HFFc6 (cell line): Measurements from ENCODE around the gene PXT1. TPM values are rescaled to one million over a fixed set of nuclear protein-coding genes. Genes with fewer than 3 reads are reported as not detected.

Source experiments
- DNase-seq: peaks from one replicate; pipeline ENCODE4 v3.0.0-alpha.2; 2018
- H3K27ac Mint-ChIP-seq: 2 replicates; pipeline ENCODE4 v1.8.0; 2020; ENCODE audit warnings: mild to moderate bottlenecking, mixed read lengths
- H3K27me3 Mint-ChIP-seq: 2 replicates; pipeline ENCODE4 v1.8.0; 2021; ENCODE audit warnings: mild to moderate bottlenecking, moderate library complexity, mixed read lengths; ENCODE audit not compliant: insufficient read depth
- H3K36me3 Mint-ChIP-seq: 2 replicates; pipeline ENCODE4 v1.8.0; 2021; ENCODE audit warnings: low read depth, mixed read lengths
- H3K4me1 Mint-ChIP-seq: 2 replicates; pipeline ENCODE4 v1.8.0; 2020; ENCODE audit warnings: low read depth, mixed read lengths
- H3K4me3 Mint-ChIP-seq: 2 replicates; pipeline ENCODE4 v1.8.0; 2020; ENCODE audit warnings: mild to moderate bottlenecking, moderate library complexity, mixed read lengths
- H3K9me3 Mint-ChIP-seq: 2 replicates; pipeline ENCODE4 v1.8.0; 2020; ENCODE audit warnings: mild to moderate bottlenecking, mixed read lengths
- CTCF ChIP-seq: fragments of 200-600 bp; sonication (generic); IDR thresholded peaks from 2 replicates; pipeline ENCODE4 v1.5.0; 2021; ENCODE audit warnings: antibody characterized with exemption, mild to moderate bottlenecking
- long read RNA-seq: library from polyadenylated mRNA; unstranded; transcript quantifications from one replicate; pipeline ENCODE4 v2.0.0, GENCODE V29; 2019
- total RNA-seq, 6 experiments: library from RNA; stranded (reverse); fragmentation: NEBNext Ultra II Directional; extraction: Animal tissue kit (Norgen Biotek cat#: 25700); gene quantifications; 2 replicates in 1 of 6; 3 replicates in 5 of 6; pipeline ENCODE4 v1.2.3, GENCODE V29; 2021

The PXT1 gene
- under 1 TPM in 3 of 6 experiments, not detected in 3; 0.09 to 0.12 (median 0.09) TPM for total RNA-seq
- long read RNA-seq = 0 reads

- Mint-ChIP-seq H3K4me3 (peak within 1 kb of the TSS; percentile 98), H3K4me1 (peaks cover 44% of the 10 kb centered on the region), H3K9me3 (no peaks in the 10 kb centered on the region), H3K27ac (peak within 1 kb of the TSS; percentile 93), H3K27me3 (peaks cover 2% of the 10 kb centered on the region; the same call in 1 of the 2 replicates), H3K36me3 (peaks cover 23% of the 10 kb centered on the region)
- no peak for TF ChIP-seq CTCF
- DNase-seq = peak; percentile 75
These were observed at the start of gene PXT1, which contains the start of gene KCTD20 for GRCh38 chr6:36442671-36443470. Gene PXT1, minus strand, starts transcription at chr6:36442854. Its CDS starts 16,772 bp downstream, at chr6:36426082. Gene KCTD20, plus strand, starts transcription at chr6:36443000. Its CDS starts 27,098 bp downstream, at chr6:36470098.

GRCh38 chr6:36492092-36492491 lies 49.4 kb upstream of the PXT1 start:
- Mint-ChIP-seq H3K4me1 (peaks cover 33% of the 10 kb centered on the region), H3K4me3 (no peak overlapping the region), H3K27me3 (peaks cover 3% of the 10 kb centered on the region; the same call in 1 of the 2 replicates), H3K27ac (no peak overlapping the region), H3K36me3 (peaks cover 51% of the 10 kb centered on the region), H3K9me3 (no peaks in the 10 kb centered on the region)
- TF ChIP-seq CTCF = no peak
- no peak for DNase-seq

- H3K9me3 Mint-ChIP-seq = no peaks in the 10 kb centered on the region
- no peak overlapping the region for H3K27ac Mint-ChIP-seq
- H3K4me3 Mint-ChIP-seq = no peak overlapping the region
- H3K4me1 Mint-ChIP-seq = peaks cover 35% of the 10 kb centered on the region
- H3K27me3 Mint-ChIP-seq = peaks cover 3% of the 10 kb centered on the region; the same call in 1 of the 2 replicates
- no peak for TF ChIP-seq CTCF
- peaks cover 51% of the 10 kb centered on the region for H3K36me3 Mint-ChIP-seq
- no peak for DNase-seq
These were observed 48.8 kb upstream of the PXT1 start for GRCh38 chr6:36491378-36491965.

GRCh38 chr6:36489426-36489825 lies 46.8 kb upstream of the PXT1 start:
- no peaks in the 10 kb centered on the region for H3K9me3 Mint-ChIP-seq
- no peak for DNase-seq
- H3K27me3 Mint-ChIP-seq = peaks cover 7% of the 10 kb centered on the region
- H3K27ac Mint-ChIP-seq = no peak overlapping the region
- peaks cover 35% of the 10 kb centered on the region for H3K4me1 Mint-ChIP-seq
- peaks cover 49% of the 10 kb centered on the region for H3K36me3 Mint-ChIP-seq
- no peak overlapping the region for H3K4me3 Mint-ChIP-seq
- TF ChIP-seq CTCF = no peak

- H3K27ac Mint-ChIP-seq = peak overlapping the region; percentile 46; the same call in 1 of the 2 replicates
- H3K4me1 Mint-ChIP-seq = peaks cover 35% of the 10 kb centered on the region
- H3K4me3 Mint-ChIP-seq = no peak overlapping the region
- no peaks in the 10 kb centered on the region for H3K9me3 Mint-ChIP-seq
- no peak for DNase-seq
- H3K36me3 Mint-ChIP-seq = peaks cover 59% of the 10 kb centered on the region
- TF ChIP-seq CTCF = no peak
- H3K27me3 Mint-ChIP-seq = peaks cover 7% of the 10 kb centered on the region
These were observed 45.6 kb upstream of the PXT1 start for GRCh38 chr6:36488221-36488620.
